Stimulated activated CD8-positive, alpha-beta memory T cell treated with anti-CD3 and anti-CD28 coated beads, Interleukin-7, amount 100 ng/mL, for 24 hours (primary cell): ENCODE results near the gene OR2A12.
"Not testable (repeated sequence)": the region's sequence is repeated elsewhere in the genome, so short reads cannot be mapped to it uniquely, and the experiment has no call there.

Source experiments
- DNase-seq: peaks from one replicate; pipeline ENCODE4 v3.0.0-alpha.2; 2020; ENCODE audit warnings: low read depth

Gene OR2A12

GRCh38 chr7:144085978-144086377 lies at the start of gene OR2A12:
TSS of gene OR2A12 (plus strand) at chr7:144086278. CDS start at chr7:144095108, 8,830 bp downstream.
- no peak for DNase-seq

- no peak for DNase-seq
Observed at GRCh38 chr7:144036302-144036885, 49.7 kb upstream of the OR2A12 start.

- no peak for DNase-seq
Observed at GRCh38 chr7:144037414-144038035, 48.6 kb upstream of the OR2A12 start.

GRCh38 chr7:144038887-144039286 lies 47.2 kb upstream of the OR2A12 start:
- DNase-seq, result no peak

GRCh38 chr7:144048648-144049047 lies 37.4 kb upstream of the OR2A12 start, which contains the start of gene OR2A5:
TSS of gene OR2A5 (plus strand) at chr7:144048948. CDS start at chr7:144050402, 1,454 bp downstream.
- DNase-seq, result no peak

- no peak for DNase-seq
Observed at GRCh38 chr7:144049491-144049890, 36.6 kb upstream of the OR2A12 start.

GRCh38 chr7:144050093-144050492 lies 36.0 kb upstream of the OR2A12 start:
- DNase-seq, result no peak

- not testable (repeated sequence) for DNase-seq
Observed at GRCh38 chr7:144050884-144051283, 35.2 kb upstream of the OR2A12 start.

- no peak for DNase-seq
Observed at GRCh38 chr7:144057954-144058353, 28.1 kb upstream of the OR2A12 start.

- no peak for DNase-seq
Observed at GRCh38 chr7:144063710-144064109, 22.4 kb upstream of the OR2A12 start.

GRCh38 chr7:144069511-144069910 lies 16.6 kb upstream of the OR2A12 start, which contains the start of gene OR2A25:
TSS of gene OR2A25 (plus strand) at chr7:144069811. CDS start at chr7:144074220, 4,409 bp downstream.
- DNase-seq, result no peak

- no peak for DNase-seq
Observed at GRCh38 chr7:144069953-144070352, 16.1 kb upstream of the OR2A12 start.

- no peak for DNase-seq
Observed at GRCh38 chr7:144074374-144074773, 11.7 kb upstream of the OR2A12 start.

- DNase-seq, result no peak
Observed at GRCh38 chr7:144086730-144087129, 652 bp downstream of the OR2A12 start.

GRCh38 chr7:144087230-144087629 lies 1.2 kb downstream of the OR2A12 start:
- no peak for DNase-seq

GRCh38 chr7:144090667-144091066 lies 4.6 kb downstream of the OR2A12 start:
- no peak for DNase-seq

GRCh38 chr7:144098776-144099175 lies 12.7 kb downstream of the OR2A12 start:
- no peak for DNase-seq

- no peak for DNase-seq
Observed at GRCh38 chr7:144100607-144101006, 14.5 kb downstream of the OR2A12 start.

GRCh38 chr7:144102041-144102440 lies 16.0 kb downstream of the OR2A12 start:
- no peak for DNase-seq

- DNase-seq, result no peak
Observed at GRCh38 chr7:144105211-144105610, 19.1 kb downstream of the OR2A12 start.

- no peak for DNase-seq
Observed at GRCh38 chr7:144109283-144109682, 23.2 kb downstream of the OR2A12 start, which contains the start of gene OR2A2. TSS of gene OR2A2 (plus strand) at chr7:144109583. CDS start at chr7:144109583, 0 bp downstream.

- no peak for DNase-seq
Observed at GRCh38 chr7:144110272-144110671, 24.2 kb downstream of the OR2A12 start.

- DNase-seq, result no peak
Observed at GRCh38 chr7:144113651-144114050, 27.6 kb downstream of the OR2A12 start.

- DNase-seq, result no peak
Observed at GRCh38 chr7:144118341-144118740, 32.3 kb downstream of the OR2A12 start.
